IMR-90 (cell line): ENCODE data around the gene NDST3. TPM values are rescaled to one million over a fixed set of nuclear protein-coding genes. Genes with fewer than 3 reads are reported as not detected.
A peak's percentile ranks its signal among the peaks of the same experiment; 100 is the strongest.

Experiments
- ATAC-seq: fragments of 200-7000 bp; cut with Tn5 transposase; 2 replicates; pipeline ENCODE4 v1.9.1; 2020; ENCODE audit warnings: low read depth, mild to moderate bottlenecking, moderate library complexity
- BruUV-seq: library from RNA; stranded (reverse); fragments of 400-500 nt; replicated peaks from 2 replicates; lab custom pipeline; 2021; lab: Mats Ljungman, UMichigan
- CTCF ChIA-PET: fragments of 300-600 bp; formaldehyde crosslinking; extraction: SDS; loops from one replicate; lab custom pipeline; 2021; ENCODE audit warnings: antibody characterized with exemption; lab: Yijun Ruan, JAX
- POLR2A ChIA-PET: fragments of 300-600 bp; sonication (Branson Sonifier 250); formaldehyde crosslinking; loops from one replicate; lab custom pipeline; 2022; ENCODE audit warnings: antibody characterized with exemption; ENCODE audit not compliant: unreplicated experiment; lab: Charles Lee
- DNase-seq: peaks from one replicate; pipeline ENCODE4 v3.0.0; 2013
- H2AFZ ChIP-seq: replicated peaks from 2 replicates; pipeline ENCODE3; 2013; ENCODE audit warnings: low read length, mild to moderate bottlenecking; ENCODE audit not compliant: poor library complexity
- H2AK5ac ChIP-seq: 2 replicates; pipeline ENCODE4 v1.6.1; 2013; ENCODE audit warnings: low read depth, low read length, inconsistent platforms
- H2AK9ac ChIP-seq: replicated peaks from 2 replicates; pipeline ENCODE3; 2013; ENCODE audit warnings: mild to moderate bottlenecking, low read depth, low read length, moderate library complexity; ENCODE audit not compliant: poor library complexity
- H2BK120ac ChIP-seq: 2 replicates; pipeline ENCODE4 v1.6.1; 2013; ENCODE audit warnings: low read depth, low read length, inconsistent platforms
- H2BK15ac ChIP-seq: 3 replicates; pipeline ENCODE4 v1.6.1; 2013; ENCODE audit warnings: low read depth, low read length, inconsistent platforms
- H2BK20ac ChIP-seq: 2 replicates; pipeline ENCODE4 v1.6.1; 2013; ENCODE audit warnings: low read depth, mild to moderate bottlenecking, inconsistent platforms, low read length, moderate library complexity
- H2BK5ac ChIP-seq: 2 replicates; pipeline ENCODE4 v1.6.1; 2013; ENCODE audit warnings: mild to moderate bottlenecking, low read depth, low read length, inconsistent platforms; ENCODE audit not compliant: poor library complexity, severe bottlenecking
- H3K14ac ChIP-seq: replicated peaks from 2 replicates; pipeline ENCODE4 v1.6.1; 2013; ENCODE audit warnings: low read depth, low read length, inconsistent platforms
- H3K18ac ChIP-seq: 2 replicates; pipeline ENCODE4 v1.6.1; 2013; ENCODE audit warnings: low read depth, low read length, control low read depth
- H3K23ac ChIP-seq: 2 replicates; pipeline ENCODE4 v1.6.1; 2013; ENCODE audit warnings: low read depth, low read length, inconsistent platforms
- H3K27ac ChIP-seq: 2 replicates; pipeline ENCODE4 v1.5.1; 2013; ENCODE audit warnings: mild to moderate bottlenecking, control low read depth, low read length; ENCODE audit not compliant: insufficient read depth
- H3K27me3 ChIP-seq: 2 replicates; pipeline ENCODE4 v1.6.1; 2013; ENCODE audit warnings: low read length; ENCODE audit not compliant: control insufficient read depth, insufficient read depth
- H3K36me3 ChIP-seq: 2 replicates; pipeline ENCODE4 v1.6.1; 2013; ENCODE audit warnings: low read length, mixed read lengths; ENCODE audit not compliant: control insufficient read depth, insufficient read depth
- H3K4ac ChIP-seq: 2 replicates; pipeline ENCODE4 v1.6.1; 2013; ENCODE audit warnings: low read depth, low read length, inconsistent platforms
- H3K4me1 ChIP-seq: 2 replicates; pipeline ENCODE4 v1.6.1; 2013; ENCODE audit warnings: low read length, mixed read lengths; ENCODE audit not compliant: control insufficient read depth, insufficient read depth
- H3K4me2 ChIP-seq: 2 replicates; pipeline ENCODE4 v1.6.1; 2013; ENCODE audit warnings: low read depth, mild to moderate bottlenecking, control low read depth, low read length, moderate library complexity
- H3K4me3 ChIP-seq: 2 replicates; pipeline ENCODE4 v1.5.1; 2013; ENCODE audit warnings: low read depth, mild to moderate bottlenecking, control low read depth, low read length, moderate library complexity; ENCODE audit not compliant: insufficient read depth
- H3K56ac ChIP-seq: 2 replicates; pipeline ENCODE4 v1.6.1; 2013; ENCODE audit warnings: low read length, inconsistent platforms; ENCODE audit not compliant: insufficient read depth; ENCODE audit errors: extremely low read depth
- H3K79me1 ChIP-seq, 2 experiments: 2 replicates each; pipeline ENCODE4 v1.6.1; 2013; ENCODE audit warnings: low read length in 2 of 2, inconsistent platforms in 1 of 2, low read depth in 1 of 2
- H3K9ac ChIP-seq: 2 replicates; pipeline ENCODE4 v1.6.1; 2013; ENCODE audit warnings: low read depth, low read length, control low read depth
- H3K9me1 ChIP-seq: 2 replicates; pipeline ENCODE4 v1.6.1; 2013; ENCODE audit warnings: low read length, inconsistent platforms; ENCODE audit not compliant: insufficient read depth
- H3K9me3 ChIP-seq: 2 replicates; pipeline ENCODE4 v1.6.1; 2013; ENCODE audit warnings: low read length; ENCODE audit not compliant: control insufficient read depth, insufficient read depth
- H4K20me1 ChIP-seq: 2 replicates; pipeline ENCODE4 v1.6.1; 2013; ENCODE audit warnings: low read length, inconsistent platforms; ENCODE audit not compliant: insufficient read depth
- H4K5ac ChIP-seq: 2 replicates; pipeline ENCODE4 v1.6.1; 2013; ENCODE audit warnings: mild to moderate bottlenecking, low read depth, low read length, control low read depth
- H4K8ac ChIP-seq, 2 experiments: 2 replicates each; pipeline ENCODE4 v1.6.1; 2013; ENCODE audit warnings: low read depth in 2 of 2, low read length in 2 of 2, control low read depth in 1 of 2, inconsistent platforms in 1 of 2
- H4K91ac ChIP-seq: 2 replicates; pipeline ENCODE4 v1.6.1; 2013; ENCODE audit warnings: low read depth, low read length, inconsistent platforms; ENCODE audit not compliant: insufficient read depth
- CHD1 ChIP-seq: IDR thresholded peaks from 2 replicates; pipeline ENCODE4 v1.6.1; 2012; ENCODE audit warnings: low read depth, low read length, improper control_type of control experiment
- MAZ ChIP-seq: IDR thresholded peaks from 2 replicates; pipeline ENCODE4 v1.6.1; 2012; ENCODE audit warnings: low read depth, mild to moderate bottlenecking, low read length, improper control_type of control experiment, moderate library complexity, borderline replicate concordance
- MXI1 ChIP-seq: IDR thresholded peaks from 2 replicates; pipeline ENCODE4 v1.6.1; 2012; ENCODE audit warnings: low read depth, mild to moderate bottlenecking, low read length, moderate library complexity, borderline replicate concordance
- NFE2L2 ChIP-seq: fragments of 150-350 bp; IDR thresholded peaks from 2 replicates; pipeline ENCODE4 v1.6.1; 2016; ENCODE audit warnings: low read depth, mild to moderate bottlenecking, low read length
- POLR2A ChIP-seq: IDR thresholded peaks from 2 replicates; pipeline ENCODE4 v1.6.1; 2012; ENCODE audit warnings: mild to moderate bottlenecking, low read depth, low read length
- SMC3 ChIP-seq: fragments of 150-350 bp; IDR thresholded peaks from 2 replicates; pipeline ENCODE4 v1.6.1; 2016; ENCODE audit warnings: low read depth, mild to moderate bottlenecking, antibody characterized with exemption, low read length, moderate library complexity
- WGBS, 2 experiments: methylation state at CpG; one replicate each; pipeline versions ENCODE4 v1.1.5 to v1.1.7; 2013; ENCODE audit warnings: missing lambda C conversion rate in 2 of 2; ENCODE audit not compliant: insufficient read length in 1 of 2; ENCODE audit errors: extremely low coverage in 2 of 2; 5-methylcytosine and 5-hydroxymethylcytosine counted together
- dilution Hi-C: fragments of 300-500 bp; cut with HindIII; formaldehyde crosslinking; loops from one replicate; pipeline ENCODE4 v1.14.3; 2018; ENCODE audit warnings: low sequenced_read_pairs; ENCODE audit not compliant: unreplicated experiment
- in situ Hi-C: fragments of 300-500 bp; cut with MboI; formaldehyde crosslinking; loops from 3 replicates; pipeline ENCODE4 v1.14.3; 2019; ENCODE audit warnings: low sequenced_read_pairs, inconsistent platforms, mixed read lengths
- intact Hi-C: fragments of 100-400 bp; cut with micrococcal nuclease; formaldehyde crosslinking; loops from 2 replicates; pipeline ENCODE4 v1.10.0; 2022
- polyA plus RNA-seq, 3 experiments: library from polyadenylated mRNA; depleted of rRNA; stranded (reverse); fragments of >200 nt; gene quantifications; 2 replicates each; pipeline ENCODE4 v1.2.3, GENCODE V29; 2012; ENCODE audit warnings: low replicate concordance in 1 of 3
- total RNA-seq: library from RNA; depleted of rRNA; stranded (reverse); fragments of >200 nt; gene quantifications from 2 replicates; pipeline ENCODE4 v1.2.3, GENCODE V29; 2012

The NDST3 gene
- total and polyA plus RNA-seq, 2 of the 4 experiments (the other 2 are of a cell fraction) = 0.10 to 0.18 TPM

DNA sequence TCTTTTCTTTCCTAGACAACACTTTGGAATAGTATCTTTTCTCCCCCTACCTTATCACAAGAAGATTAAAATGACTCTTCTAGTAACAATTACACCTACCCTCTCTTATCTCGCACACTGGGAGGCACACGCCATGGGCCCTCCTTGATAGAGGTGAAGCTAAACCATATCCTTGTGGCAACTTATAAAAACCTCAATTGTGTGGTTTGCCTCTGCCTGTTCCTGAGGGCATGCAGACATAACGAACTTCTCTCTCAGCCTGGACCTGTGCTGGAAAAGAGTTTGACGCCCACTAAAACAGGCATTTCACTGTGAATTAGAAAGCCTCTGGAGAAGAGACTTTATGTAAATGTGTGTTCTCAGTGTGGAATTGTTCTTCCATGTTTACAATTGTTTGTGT is 141.2 kb downstream of the NDST3 start:
- dilution Hi-C loops (no loop called here), in situ Hi-C loops (no loop called here), intact Hi-C loops (loop anchor here (2.0 to 10.0 kb wide), 2 partner anchors 45 to 169 kb away; no protein-coding TSS in a partner anchor)
- Histone ChIP-seq H3K4me3 (no peak overlapping the region), H3K9me1 (peaks cover 3% of the 10 kb centered on the region; the same call in 1 of the 2 replicates), H3K18ac (peak overlapping the region; percentile 78), H2AK5ac (peak overlapping the region; percentile 59), H4K20me1 (no peaks in the 10 kb centered on the region), H3K4me1 (peaks cover 13% of the 10 kb centered on the region), H3K9ac (no peak overlapping the region), H3K27me3 (no peaks in the 10 kb centered on the region), H2AFZ (peak overlapping the region; percentile 54), H2AK9ac (peak overlapping the region; percentile 17), H2BK5ac (no peak overlapping the region), H3K9me3 (no peaks in the 10 kb centered on the region), H3K36me3 (no peaks in the 10 kb centered on the region), H3K23ac (peak overlapping the region; percentile 33; the same call in 1 of the 2 replicates), H3K27ac (peak overlapping the region; percentile 5; the same call in 1 of the 2 replicates), H3K56ac (no peak overlapping the region), H3K4me2 (no peak overlapping the region), H4K8ac (peak overlapping the region in 1 of 2 experiments; percentile 76; a peak in 2 of 4 replicates), H2BK120ac (peak overlapping the region; percentile 94), H3K79me1 (no peaks in the 10 kb centered on the region; a peak in 1 of 4 replicates), H2BK15ac (peak overlapping the region; percentile 95; the same call in 2 of the 3 replicates), H4K91ac (peak overlapping the region; percentile 82), H4K5ac (peak overlapping the region; percentile 39; the same call in 1 of the 2 replicates), H2BK20ac (peak overlapping the region; percentile 91), H3K14ac (peak overlapping the region; percentile 79), H3K4ac (peak overlapping the region; percentile 78)
- CTCF ChIA-PET = no interaction called here
- DNase-seq (no peak), ATAC-seq (no peak)
- BruUV-seq = no TSS peak
- POLR2A ChIA-PET = no interaction called here
- no peak for TF ChIP-seq MAZ
- TF ChIP-seq CHD1 = no peak
- no peak for TF ChIP-seq SMC3
- TF ChIP-seq NFE2L2 = no peak
- TF ChIP-seq POLR2A = no peak
- no peak for TF ChIP-seq MXI1
- no CpG with 5 or more reads among the region's 4 CpGs for WGBS, 2 experiments
